ENCODE data around the gene PCDHA6.

DNA sequence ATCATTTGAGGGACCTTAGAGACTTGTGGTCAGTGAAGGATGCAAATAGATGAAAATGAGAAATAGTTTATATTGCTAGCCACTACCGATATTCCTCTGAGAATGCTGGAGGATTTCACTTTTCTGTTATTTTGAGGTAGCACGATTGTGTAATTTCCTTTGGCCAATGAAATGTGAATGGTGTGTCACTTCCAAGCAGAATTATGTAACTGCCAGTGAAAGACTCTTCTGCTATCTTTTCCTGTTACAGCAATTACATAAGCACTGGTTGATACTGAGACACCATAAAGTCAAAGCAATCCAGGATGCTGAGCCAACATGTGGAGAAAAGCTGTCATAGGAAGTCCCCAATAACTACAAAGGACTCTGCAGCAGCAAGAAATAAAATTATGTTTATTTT, 36.7 kb upstream of the PCDHA6 start:
- TF ChIP-seq, protein P1, sequence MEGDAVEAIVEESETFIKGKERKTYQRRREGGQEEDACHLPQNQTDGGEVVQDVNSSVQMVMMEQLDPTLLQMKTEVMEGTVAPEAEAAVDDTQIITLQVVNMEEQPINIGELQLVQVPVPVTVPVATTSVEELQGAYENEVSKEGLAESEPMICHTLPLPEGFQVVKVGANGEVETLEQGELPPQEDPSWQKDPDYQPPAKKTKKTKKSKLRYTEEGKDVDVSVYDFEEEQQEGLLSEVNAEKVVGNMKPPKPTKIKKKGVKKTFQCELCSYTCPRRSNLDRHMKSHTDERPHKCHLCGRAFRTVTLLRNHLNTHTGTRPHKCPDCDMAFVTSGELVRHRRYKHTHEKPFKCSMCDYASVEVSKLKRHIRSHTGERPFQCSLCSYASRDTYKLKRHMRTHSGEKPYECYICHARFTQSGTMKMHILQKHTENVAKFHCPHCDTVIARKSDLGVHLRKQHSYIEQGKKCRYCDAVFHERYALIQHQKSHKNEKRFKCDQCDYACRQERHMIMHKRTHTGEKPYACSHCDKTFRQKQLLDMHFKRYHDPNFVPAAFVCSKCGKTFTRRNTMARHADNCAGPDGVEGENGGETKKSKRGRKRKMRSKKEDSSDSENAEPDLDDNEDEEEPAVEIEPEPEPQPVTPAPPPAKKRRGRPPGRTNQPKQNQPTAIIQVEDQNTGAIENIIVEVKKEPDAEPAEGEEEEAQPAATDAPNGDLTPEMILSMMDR (conservative IDR thresholded peaks at IDR 0.05; ENCODE audit: low read depth, low read length) = no peak
- TF ChIP-seq CEBPB (IDR thresholded peaks at IDR 0.05; ENCODE audit: low read depth, low read length) = no peak
- no peak for TF ChIP-seq NFE2L2 (IDR thresholded peaks at IDR 0.05; ENCODE audit: low read depth, low read length)
